HG02970 (cell line): ENCODE results near the gene RHBDF2.

Experiments used
- ATAC-seq: cut with Tn5 transposase; IDR thresholded peaks from one replicate; pipeline ENCODE4 v1.9.1; 2021; ENCODE audit warnings: mild to moderate bottlenecking, moderate library complexity, moderate number of reproducible peaks; ENCODE audit not compliant: unreplicated experiment, low FRiP score

The RHBDF2 gene

DNA sequence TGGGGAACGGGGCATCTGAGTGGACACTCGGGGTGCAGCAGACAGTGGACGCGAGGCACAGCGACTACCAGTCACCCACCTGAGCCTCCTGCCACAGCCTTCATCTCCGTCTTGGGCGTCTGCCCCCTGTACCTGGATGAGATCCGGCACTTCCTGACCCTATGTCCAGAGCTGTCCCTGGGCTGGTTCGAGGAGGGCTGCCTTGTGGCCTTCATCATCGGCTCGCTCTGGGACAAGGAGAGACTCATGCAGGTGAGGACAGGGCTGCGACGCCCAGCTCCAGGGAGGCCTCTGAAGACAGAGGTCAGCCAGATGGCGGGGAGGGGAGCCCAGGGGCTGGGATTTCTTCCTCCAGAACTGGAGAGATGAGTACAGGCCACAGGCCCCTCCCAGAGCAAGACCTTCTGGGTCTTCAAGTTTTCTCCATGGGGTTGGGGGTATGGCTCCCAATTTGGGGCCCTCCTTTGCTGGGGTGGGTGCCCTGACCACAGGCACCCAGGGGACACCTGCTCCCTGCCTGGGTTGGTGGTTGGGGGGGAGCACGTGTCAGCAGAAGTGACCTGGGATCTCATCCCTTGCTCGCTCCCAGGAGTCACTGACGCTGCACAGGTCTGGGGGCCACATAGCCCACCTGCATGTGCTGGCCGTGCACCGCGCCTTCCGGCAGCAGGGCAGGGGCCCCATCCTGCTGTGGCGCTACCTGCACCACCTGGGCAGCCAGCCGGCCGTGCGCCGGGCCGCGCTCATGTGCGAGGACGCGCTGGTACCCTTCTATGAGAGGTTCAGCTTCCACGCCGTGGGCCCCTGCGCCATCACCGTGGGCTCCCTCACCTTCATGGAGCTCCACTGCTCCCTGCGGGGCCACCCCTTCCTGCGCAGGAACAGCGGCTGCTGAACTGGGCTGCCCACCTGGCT is 31.9 kb downstream of the RHBDF2 start:
- no peak for ATAC-seq

DNA sequence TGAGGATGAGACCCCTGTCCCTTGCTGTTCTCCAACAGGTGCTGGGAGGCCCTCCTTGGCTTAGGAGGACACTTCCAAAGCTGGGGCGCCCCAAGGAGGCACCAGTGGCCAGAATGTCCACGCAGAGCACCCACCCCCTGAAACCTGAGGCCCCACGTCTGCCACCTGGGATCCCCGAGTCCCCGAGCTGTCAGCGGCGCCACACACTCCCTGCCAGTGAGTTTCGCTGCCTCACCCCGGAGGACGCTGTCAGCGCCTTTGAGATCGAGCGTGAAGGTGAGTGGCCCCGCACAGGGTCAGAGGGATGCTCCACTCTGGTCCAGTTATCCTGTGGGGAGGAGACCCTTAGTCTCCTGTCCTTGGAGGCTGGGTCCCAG is 32.6 kb downstream of the RHBDF2 start:
- no peak for ATAC-seq

DNA sequence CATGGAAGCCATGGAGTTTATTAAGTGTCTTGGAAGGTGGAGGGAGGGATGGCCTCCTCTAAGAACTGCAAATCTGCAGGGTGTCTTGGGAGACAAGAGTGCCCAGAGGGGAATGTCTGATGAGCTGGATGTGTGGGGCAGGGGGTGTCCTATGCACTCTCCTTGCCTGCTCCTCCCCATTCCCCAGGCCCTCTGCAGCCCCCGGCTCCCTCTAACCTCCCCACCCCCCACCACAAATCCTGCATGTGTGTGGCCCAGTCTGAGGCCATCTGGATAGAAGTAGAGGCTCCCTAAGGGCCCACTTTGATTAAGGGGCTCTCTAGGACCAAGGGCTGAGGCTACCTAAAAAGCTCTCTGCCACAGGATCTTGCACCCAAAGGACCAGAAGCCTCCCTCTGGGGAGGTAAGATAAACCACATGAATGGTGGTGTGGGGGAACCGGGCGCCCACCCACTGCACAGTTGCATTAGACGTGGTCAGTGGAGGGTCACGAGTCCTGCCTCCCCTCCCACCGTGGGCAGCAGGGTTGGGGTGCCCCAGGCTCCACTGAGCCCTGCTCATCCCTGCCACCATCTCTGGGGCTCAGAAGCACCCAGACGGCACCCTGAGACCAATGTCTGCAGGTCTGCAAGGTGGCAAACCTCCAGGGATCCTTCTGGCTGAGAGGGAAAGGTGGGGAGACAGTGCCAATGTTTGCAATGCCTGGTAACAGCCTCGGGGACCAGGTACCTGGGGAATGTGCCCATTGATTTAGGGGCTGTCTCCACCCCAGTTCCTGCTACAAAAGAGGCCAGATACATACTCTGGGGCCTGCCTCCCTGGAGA is 33.2 kb downstream of the RHBDF2 start:
- no peak for ATAC-seq

DNA sequence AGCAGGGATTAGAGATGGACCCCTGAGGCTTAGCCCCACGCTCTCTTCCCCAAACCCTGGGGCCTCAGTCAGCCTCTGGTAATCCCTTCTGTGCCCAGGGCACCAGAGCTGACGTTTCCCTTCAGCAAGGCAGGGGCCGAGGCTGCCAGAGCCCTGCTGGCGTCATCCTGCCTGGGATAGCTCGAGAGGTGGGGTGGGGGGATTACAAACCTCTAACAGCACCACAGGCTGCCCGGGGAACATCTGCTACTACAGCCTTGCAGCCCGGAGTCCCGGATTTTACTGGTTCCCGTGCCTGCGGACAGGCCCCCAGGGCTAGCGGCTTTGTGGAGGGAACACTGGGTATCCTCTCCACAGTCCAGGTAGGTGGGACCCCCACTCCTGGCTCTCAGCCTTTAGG is 33.9 kb downstream of the RHBDF2 start, which contains the start of gene AANAT:
Gene AANAT (plus strand): TSS at position 238 of the 400 bp plus-strand sequence. CDS start 1,144 bp downstream, outside the sequence.
- no peak for ATAC-seq

DNA sequence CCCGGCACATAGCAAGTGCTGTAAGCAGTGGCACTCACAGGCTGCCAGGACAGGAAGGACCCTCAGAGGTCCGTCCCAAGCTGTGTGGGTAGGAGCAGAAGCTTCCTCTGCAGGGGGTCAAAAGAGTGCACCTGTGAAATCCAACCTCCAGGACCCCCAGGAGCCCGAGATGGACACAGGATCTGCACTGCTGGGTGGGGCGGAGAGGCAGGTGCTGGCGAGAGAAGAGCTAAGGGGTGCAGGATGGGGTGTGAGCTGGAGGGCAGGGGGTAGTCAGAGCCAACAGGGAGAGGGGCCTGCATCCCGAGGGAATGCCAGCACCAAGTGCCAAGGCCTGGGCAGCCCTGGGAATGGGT is 34.5 kb downstream of the RHBDF2 start:
- ATAC-seq, result no peak

DNA sequence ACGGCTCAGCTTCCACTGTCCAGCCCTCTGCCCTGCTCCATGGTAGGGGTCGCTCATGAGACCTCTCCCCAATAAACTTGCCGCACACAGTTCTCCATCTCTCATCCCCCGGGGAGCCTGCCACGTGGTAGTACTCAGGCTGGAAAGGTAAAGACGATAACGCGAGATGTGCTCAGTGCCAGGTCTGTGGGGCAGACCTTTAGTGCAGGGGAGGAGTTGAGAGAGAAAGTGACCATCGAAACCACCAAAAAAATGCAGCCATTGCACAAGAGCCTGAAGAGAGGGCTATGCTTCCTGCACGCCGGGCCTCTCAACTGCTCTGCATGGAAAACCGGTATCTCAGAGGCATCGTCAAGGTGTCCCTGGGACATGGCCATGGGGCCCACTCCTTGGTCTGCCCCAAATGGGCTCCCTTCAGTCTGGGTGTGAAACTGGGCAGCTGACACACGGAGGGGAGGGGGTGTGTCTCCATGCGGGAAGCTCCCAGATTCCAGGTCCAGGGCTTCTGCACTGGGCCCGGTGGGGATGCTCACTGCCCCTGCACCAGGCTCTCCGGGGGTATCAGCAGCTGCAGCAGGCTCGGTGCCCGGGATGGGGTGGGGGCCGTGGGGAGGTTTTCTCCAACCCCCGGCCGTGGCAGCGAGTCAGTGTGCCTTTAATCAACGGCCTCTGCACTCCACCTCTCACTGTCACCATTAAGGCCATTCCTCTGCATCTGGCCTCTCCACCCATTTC is 38.5 kb downstream of the RHBDF2 start:
- no peak for ATAC-seq

DNA sequence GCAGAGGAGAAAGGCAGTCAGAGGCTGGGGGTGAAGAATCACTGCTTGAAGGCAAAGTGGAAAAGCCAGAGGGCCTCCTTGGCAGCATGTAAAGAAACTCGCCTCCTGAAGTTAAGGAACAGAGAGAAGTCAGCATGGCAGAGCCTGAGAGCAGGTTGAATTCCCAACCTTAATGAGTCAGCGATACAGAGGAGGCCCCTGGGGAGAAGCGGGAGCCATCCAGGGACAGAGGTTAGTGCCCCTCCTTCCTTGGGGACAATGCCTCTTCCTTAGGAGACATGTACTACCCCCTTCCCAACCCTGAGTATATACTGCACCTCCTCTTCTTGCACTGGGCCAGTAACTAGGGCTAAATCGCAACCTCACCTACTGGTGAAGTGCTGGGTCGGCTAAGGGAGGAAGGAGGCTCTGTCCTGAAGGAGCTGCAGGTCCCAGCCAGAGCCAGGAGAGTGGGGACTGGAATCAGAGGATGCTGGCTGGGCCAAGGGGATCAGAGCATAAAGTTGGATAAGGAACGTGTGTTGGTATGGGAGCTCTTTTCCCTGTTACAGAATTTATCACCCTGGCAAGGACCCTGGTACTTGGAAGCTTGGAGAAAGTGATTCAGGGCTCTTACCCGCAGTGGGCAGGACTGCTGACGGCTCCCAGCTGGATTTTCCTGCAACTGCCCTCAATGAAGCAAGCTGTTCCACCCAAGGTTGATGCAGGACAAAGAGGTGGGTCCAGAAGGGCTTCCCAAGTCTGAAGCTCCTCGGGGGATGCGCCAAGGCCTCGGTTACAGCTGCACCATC is 39.3 kb downstream of the RHBDF2 start:
- no peak for ATAC-seq

DNA sequence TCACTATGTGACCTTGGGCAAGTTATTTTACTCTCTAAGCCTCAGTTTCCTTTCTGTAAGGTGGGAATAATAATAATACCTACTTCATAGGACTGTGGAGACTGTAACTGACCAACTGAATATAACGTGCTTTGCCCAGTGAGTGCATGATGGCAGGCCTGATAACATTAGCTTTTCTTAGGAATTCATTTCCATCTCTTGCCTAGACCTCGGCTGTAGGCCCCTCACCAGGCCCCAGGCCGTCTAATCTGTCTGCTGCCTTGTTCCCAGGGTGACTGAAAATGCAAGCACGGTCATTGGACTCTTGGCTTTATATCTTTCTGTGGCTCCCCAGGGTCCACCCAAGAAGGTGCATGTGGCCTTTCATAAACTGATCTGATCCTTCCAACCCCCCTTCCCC is 41.5 kb downstream of the RHBDF2 start:
- no peak for ATAC-seq

DNA sequence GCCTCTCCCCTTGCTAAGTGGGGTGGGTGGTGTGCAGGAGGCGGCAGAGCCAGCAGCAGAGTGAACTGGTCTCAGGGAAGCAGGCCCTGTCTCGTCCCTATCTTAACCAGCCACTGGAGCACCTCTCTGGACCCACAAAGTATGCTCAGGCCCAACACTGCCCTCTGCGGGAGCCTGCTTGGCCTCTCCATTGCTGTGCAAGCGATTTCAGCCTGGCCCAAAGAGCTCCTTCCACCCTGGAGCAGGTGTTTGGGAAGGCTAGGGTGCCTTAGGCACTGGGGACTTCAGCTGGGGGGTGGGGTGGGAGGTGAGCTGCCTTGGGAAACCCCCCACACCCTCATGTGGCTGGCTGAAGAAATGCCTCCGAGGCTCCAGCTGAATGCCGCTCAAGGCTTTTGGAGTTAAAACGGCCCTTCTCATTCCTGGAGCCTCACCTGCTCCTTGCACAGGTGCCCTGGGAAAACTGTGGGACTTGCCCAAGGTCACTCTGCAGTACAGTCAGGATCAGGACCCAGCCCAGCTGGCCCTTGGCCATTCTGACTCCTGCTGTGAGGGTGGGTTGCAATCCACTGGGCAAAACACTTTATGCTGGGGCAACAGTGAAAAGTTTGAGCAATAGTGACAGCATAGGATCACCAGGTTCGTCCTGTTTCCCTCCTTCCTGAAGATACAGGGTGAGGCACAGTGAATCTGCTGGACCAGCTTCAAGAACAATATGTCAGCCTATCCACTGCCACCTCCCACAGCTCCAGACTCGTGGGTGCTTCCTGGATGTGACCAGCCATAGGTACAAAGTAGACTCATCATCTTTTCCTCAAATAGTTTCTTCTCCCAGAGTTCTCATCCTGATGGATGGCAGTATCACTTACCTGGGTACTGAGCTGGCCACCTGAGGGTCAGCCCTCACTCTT is 42.4 kb downstream of the RHBDF2 start:
- no peak for ATAC-seq

DNA sequence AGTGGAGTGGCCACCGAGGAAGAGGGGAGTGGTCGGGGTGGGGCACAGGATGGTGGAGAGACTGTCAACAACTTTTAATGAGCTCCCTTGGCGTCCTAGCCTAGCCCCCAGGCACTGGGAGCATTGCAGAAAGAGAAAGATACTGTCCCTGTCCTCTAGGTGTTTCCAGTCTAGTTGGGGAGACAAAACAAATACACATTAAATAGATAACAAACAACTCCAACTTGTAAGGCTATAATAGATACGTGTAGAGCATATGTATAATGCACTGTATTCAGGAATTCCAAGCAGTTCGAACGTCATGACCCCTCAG is 47.8 kb downstream of the RHBDF2 start:
- no peak for ATAC-seq

DNA sequence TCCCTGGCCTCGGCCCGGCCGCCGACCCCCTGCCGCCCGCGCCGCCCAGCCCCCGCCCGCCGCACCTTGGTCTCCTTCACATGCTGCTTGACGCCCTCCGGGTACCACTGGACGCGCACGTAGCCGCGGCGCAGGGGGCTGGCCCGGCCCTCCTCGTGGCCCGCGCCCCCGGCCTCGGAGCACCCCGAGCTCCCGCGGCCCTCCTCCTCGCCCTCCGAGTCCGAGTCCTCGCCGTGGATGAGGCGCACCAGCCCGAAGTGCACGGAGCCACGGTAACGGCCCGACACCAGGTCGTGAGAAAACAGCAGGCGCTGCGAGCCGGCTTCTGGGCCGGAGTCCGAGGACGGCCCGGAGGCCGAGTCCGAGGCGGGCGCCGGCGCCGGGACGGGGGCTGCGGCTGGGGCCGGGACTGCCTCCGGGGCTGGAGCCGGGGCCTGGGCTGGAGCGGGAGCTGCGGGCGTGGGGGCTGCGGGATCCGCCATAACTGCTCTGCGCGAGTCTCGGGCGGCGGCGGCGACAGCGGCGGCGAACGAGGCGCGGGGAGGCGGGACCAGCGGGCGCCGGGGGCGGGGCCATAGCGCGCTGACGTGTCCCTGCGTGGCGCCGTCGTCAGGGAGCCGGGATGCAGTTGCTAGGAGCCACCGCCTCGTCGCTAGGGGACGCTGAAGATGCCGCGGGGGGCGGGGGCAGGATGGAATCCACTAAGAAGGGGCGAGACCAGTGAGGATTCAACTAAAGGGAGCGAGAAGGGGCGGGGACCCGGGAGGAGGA is 48.4 kb downstream of the RHBDF2 start, which contains the start of gene UBE2O:
Gene UBE2O (minus strand): TSS at position 493 of the 771 bp plus-strand sequence. CDS start 11 bp downstream, at position 482.
- peak; percentile 85 for ATAC-seq

DNA sequence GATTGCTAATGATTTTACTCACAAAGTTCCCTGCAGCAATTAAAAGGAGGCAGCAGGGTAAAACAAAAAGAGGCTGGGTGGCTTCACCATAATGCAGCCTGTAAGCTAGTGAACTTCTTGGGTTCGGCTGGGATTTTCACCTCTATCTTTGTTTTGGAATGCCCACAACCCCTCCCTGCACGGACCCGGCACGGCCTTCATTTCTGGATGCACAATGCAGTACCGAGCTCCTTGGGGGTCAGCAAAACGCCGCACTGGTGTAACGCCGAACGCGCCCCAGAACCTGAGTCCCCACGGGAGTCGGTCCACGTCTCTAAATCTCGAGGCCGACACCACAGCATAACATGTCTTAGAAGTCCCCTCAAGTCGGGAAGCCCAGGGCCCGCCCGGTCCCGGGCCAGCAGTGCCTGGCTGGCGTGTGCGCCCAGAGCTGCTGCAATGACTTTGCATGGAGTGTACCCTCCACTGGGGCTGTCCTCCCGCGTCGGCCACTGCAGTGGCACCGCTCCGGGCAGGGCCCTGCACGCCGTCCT is 49.0 kb downstream of the RHBDF2 start:
- ATAC-seq, result peak; percentile 20

DNA sequence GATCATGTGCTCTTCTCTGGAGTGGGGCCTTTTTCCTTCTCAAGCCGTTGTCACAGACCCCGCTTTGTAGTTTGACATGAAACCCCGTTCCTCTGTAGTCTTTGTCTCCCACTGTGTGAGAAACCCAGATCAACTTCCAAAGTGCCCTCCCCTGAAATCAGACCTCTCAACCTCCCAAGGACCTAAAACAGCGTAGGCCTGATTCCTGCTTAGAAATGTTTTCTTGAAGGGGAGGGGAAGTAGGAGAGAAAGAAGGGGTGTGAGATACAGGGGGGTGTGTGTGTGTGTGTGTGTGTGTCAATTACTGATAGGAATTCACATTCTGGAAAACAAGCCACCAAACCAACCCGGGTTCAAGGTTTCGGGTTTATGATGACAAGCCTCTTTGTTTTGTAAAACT is 49.7 kb downstream of the RHBDF2 start:
- no peak for ATAC-seq

DNA sequence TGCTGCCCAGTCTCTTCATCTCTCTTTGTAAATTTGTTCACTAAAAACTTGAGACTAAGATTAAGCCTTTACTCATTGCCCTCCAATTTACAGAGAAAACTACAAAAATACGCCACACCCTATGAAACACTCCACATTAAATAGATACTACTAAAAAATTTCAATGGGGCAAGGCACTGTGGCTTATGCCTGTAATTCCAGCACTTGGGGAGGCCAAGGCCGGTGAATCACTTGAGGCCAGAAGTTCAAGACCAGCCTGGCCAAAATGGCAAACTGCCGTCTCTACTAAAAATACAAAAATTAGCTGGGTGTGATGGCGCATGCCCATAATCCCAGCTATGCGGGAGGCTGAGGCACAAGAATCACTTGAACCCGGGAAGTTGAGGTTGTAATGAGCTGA is 52.1 kb downstream of the RHBDF2 start:
- ATAC-seq, result no peak

DNA sequence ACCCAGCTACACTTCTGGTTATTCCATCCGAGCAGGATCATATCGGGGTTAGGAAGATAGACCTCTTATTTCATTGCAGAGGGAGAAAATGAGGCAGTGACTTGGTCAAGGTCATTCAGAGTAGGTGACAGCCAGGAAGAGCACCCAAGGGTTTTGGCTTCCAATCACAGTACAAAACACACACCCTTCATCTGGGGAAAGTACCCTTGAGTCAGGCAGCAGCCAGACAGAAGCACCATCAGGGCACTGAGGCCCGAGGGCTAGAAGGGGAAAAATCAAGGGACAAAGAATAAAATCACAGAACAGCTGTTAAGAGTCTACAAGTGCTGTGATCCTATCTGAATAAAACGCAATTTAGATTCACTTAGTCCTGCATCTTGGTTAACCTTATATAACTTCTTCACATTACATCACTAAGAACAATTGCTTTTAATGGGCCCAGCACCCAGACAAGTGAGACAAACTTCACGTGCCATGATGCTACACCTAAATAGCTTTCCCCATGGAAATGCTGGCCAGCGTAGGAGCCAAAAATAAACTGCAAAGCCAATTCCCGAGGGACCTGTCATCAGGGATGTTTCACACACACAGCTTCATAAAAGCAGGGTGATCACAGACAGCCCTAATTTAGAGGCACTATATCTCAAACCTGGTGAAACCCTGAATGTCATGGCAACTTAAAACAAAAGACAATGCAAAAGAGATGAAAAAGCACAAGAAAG is 53.1 kb downstream of the RHBDF2 start:
- ATAC-seq, result no peak

DNA sequence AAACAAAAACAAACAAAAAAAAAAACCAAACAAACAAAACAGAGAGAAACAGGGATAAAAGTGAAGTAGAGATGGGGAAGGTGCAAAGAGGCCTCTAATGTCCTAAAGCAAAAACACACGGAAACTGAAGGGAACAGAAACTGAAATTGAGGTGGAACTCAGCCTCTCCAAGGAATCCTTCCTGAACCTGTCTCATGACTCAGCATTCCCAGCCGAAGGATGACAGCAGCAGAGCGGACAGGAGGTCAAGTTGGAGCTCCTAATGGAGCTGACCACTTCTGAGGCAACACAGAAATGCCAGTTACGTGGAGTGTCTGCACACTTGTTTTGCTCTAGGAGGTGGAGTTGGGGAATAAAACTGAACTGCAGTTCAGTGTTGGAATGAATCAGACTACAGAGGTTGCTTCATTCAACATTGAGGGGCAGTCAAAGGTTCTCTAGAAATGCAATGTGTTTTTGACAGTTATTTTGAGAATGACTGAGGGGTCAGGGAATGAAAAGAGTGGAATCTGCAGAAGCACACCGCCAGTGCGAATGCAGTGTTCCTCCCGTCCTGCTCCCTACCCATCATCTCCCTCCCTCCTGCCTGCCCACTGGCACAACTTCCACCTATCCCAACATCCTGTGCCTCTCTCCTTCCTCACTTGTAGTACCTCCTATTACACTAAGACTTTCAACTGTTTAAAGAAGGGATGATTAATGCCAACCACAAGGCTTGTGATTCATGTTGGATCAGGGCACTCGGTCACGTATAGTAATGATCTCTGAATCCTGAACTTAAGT is 54.6 kb downstream of the RHBDF2 start:
- no peak for ATAC-seq
